Neuronal stem cell (in vitro differentiated cells): ENCODE measurements around the gene TSC22D3.
"Not testable (repeated sequence)": the region's sequence is repeated elsewhere in the genome, so short reads cannot be mapped to it uniquely, and the experiment has no call there.

Source experiments
- DNase-seq: peaks from one replicate; pipeline ENCODE4 v3.0.0-alpha.2; 2013; ENCODE audit warnings: low spot score
- H2AFZ ChIP-seq: one replicate; pipeline ENCODE4 v1.6.1; 2013; ENCODE audit warnings: mild to moderate bottlenecking, low read length, inconsistent platforms
- H2AK5ac ChIP-seq: 2 replicates; pipeline ENCODE4 v1.6.1; 2013; ENCODE audit warnings: low read depth, mild to moderate bottlenecking, inconsistent platforms, low read length, moderate library complexity, mixed read lengths
- H2BK120ac ChIP-seq: 2 replicates; pipeline ENCODE4 v1.6.1; 2013; ENCODE audit warnings: low read depth, mild to moderate bottlenecking, inconsistent platforms, low read length, moderate library complexity, mixed read lengths
- H2BK12ac ChIP-seq: one replicate; pipeline ENCODE4 v1.6.1; 2013; ENCODE audit warnings: low read length, inconsistent platforms
- H2BK15ac ChIP-seq: 2 replicates; pipeline ENCODE4 v1.6.1; 2013; ENCODE audit warnings: mild to moderate bottlenecking, low read length, inconsistent platforms, mixed read lengths
- H2BK5ac ChIP-seq: one replicate; pipeline ENCODE4 v1.6.1; 2013; ENCODE audit warnings: inconsistent platforms, mild to moderate bottlenecking, low read length, moderate library complexity
- H3K14ac ChIP-seq: one replicate; pipeline ENCODE4 v1.6.1; 2013; ENCODE audit warnings: low read length, inconsistent platforms
- H3K18ac ChIP-seq: 2 replicates; pipeline ENCODE4 v1.6.1; 2013; ENCODE audit warnings: low read length, inconsistent platforms
- H3K23ac ChIP-seq: 2 replicates; pipeline ENCODE4 v1.6.1; 2013; ENCODE audit warnings: low read depth, mild to moderate bottlenecking, mixed read lengths, low read length, inconsistent platforms; ENCODE audit not compliant: poor library complexity
- H3K27ac ChIP-seq: replicated peaks from 3 replicates; pipeline ENCODE4 v1.5.1; 2013; ENCODE audit warnings: low read length, inconsistent platforms
- H3K27me3 ChIP-seq, 3 experiments: 2 replicates each; pipeline ENCODE4 v1.6.1; 2013; ENCODE audit warnings: low read length in 3 of 3, mild to moderate bottlenecking in 2 of 3, inconsistent platforms in 1 of 3, low read depth in 1 of 3, mixed read lengths in 1 of 3, moderate library complexity in 1 of 3; ENCODE audit not compliant: control insufficient read depth in 3 of 3, insufficient read depth in 3 of 3
- H3K36me3 ChIP-seq, 2 donors: replicated peaks in 1 of 2; 2 replicates each; pipeline ENCODE4 v1.6.1; 2013; ENCODE audit warnings: low read length in 2 of 2; ENCODE audit not compliant: control insufficient read depth in 2 of 2, insufficient read depth in 2 of 2
- H3K4ac ChIP-seq: 2 replicates; pipeline ENCODE4 v1.6.1; 2013; ENCODE audit warnings: inconsistent platforms, mild to moderate bottlenecking, low read length, moderate library complexity
- H3K4me1 ChIP-seq, 2 donors: 1 replicate in 1 of 2; 2 replicates in 1 of 2; pipeline ENCODE4 v1.6.1; 2013; ENCODE audit warnings: low read length in 2 of 2, low read depth in 1 of 2; ENCODE audit not compliant: control insufficient read depth in 2 of 2, insufficient read depth in 1 of 2
- H3K4me2 ChIP-seq: one replicate; pipeline ENCODE4 v1.6.1; 2013; ENCODE audit warnings: mild to moderate bottlenecking, low read length, inconsistent platforms; ENCODE audit not compliant: insufficient read depth, poor library complexity, severe bottlenecking
- H3K4me3 ChIP-seq, 2 donors: 2 replicates each; pipeline ENCODE4 v1.5.1; 2013; ENCODE audit warnings: low read length in 2 of 2, mild to moderate bottlenecking in 2 of 2, inconsistent platforms in 1 of 2, moderate library complexity in 1 of 2
- H3K79me1 ChIP-seq: one replicate; pipeline ENCODE4 v1.6.1; 2013; ENCODE audit warnings: low read depth, mild to moderate bottlenecking, inconsistent platforms, low read length, moderate library complexity
- H3K9ac ChIP-seq: one replicate; pipeline ENCODE4 v1.6.1; 2013; ENCODE audit warnings: mild to moderate bottlenecking, low read depth, low read length, inconsistent platforms; ENCODE audit not compliant: poor library complexity
- H3K9me3 ChIP-seq, 2 donors: replicated peaks in 1 of 2; 2 replicates each; pipeline versions ENCODE3 to v1.6.1; 2013; ENCODE audit warnings: low read length in 2 of 2, mild to moderate bottlenecking in 2 of 2, inconsistent platforms in 1 of 2, low read depth in 1 of 2, mixed read lengths in 1 of 2, moderate library complexity in 1 of 2; ENCODE audit not compliant: control insufficient read depth in 2 of 2, insufficient read depth in 1 of 2
- H4K8ac ChIP-seq: one replicate; pipeline ENCODE4 v1.6.1; 2013; ENCODE audit warnings: low read depth, mild to moderate bottlenecking, inconsistent platforms, low read length, moderate library complexity
- H4K91ac ChIP-seq: one replicate; pipeline ENCODE4 v1.6.1; 2013; ENCODE audit warnings: low read length, low read depth, mild to moderate bottlenecking, inconsistent platforms; ENCODE audit not compliant: poor library complexity
- WGBS, 2 donors: extraction: QIAGEN DNeasy Blood & Tissue Kit; methylation state at CpG; one replicate each; pipeline ENCODE4 v1.1.7; 2013; ENCODE audit warnings: missing lambda C conversion rate in 2 of 2, mixed read lengths in 1 of 2; ENCODE audit not compliant: insufficient read length in 2 of 2, insufficient replicate concordance in 1 of 2; ENCODE audit errors: extremely low coverage in 2 of 2; 5-methylcytosine and 5-hydroxymethylcytosine counted together

The TSC22D3 gene

GRCh38 chrX:107810053-107810452 lies 34.5 kb upstream of the TSC22D3 start:
- not testable (repeated sequence) for H3K9ac ChIP-seq, H3K9me3 ChIP-seq, H2BK120ac ChIP-seq, H3K23ac ChIP-seq, H2AK5ac ChIP-seq, H3K14ac ChIP-seq, H3K4me2 ChIP-seq, H3K18ac ChIP-seq, H2BK5ac ChIP-seq, H3K4me3 ChIP-seq, H2BK12ac ChIP-seq, H3K27me3 ChIP-seq, H3K4ac ChIP-seq, H4K8ac ChIP-seq, H3K27ac ChIP-seq, H4K91ac ChIP-seq, H3K79me1 ChIP-seq, H3K4me1 ChIP-seq, H2AFZ ChIP-seq, H3K36me3 ChIP-seq, H2BK15ac ChIP-seq, DNase-seq
- no CpG with 5 or more reads among the region's 10 CpGs for WGBS, 2 donors

- Histone ChIP-seq H2BK120ac (no peak overlapping the region), H3K4ac (no peak overlapping the region), H3K27ac (no peak overlapping the region), H2BK15ac (no peak overlapping the region), H3K36me3 (no peaks in the 10 kb centered on the region), H3K23ac (no peak overlapping the region), H3K4me2 (no peak overlapping the region), H2BK5ac (no peak overlapping the region), H3K14ac (no peak overlapping the region), H3K9me3 (peaks cover 0 to 4% of the 10 kb centered on the region in 2 donors), H3K4me1 (no peaks in the 10 kb centered on the region), H3K18ac (no peak overlapping the region), H2BK12ac (no peak overlapping the region), H4K91ac (no peak overlapping the region), H3K79me1 (no peaks in the 10 kb centered on the region), H2AK5ac (no peak overlapping the region), H4K8ac (no peak overlapping the region), H2AFZ (no peak overlapping the region), H3K27me3 (no peaks in the 10 kb centered on the region), H3K9ac (no peak overlapping the region), H3K4me3 (no peak overlapping the region)
- DNase-seq: no peak
- WGBS, 2 donors: 100% methylated on average over 1 of the region's 3 CpGs
Measured at GRCh38 chrX:107805179-107805578, 29.6 kb upstream of the TSC22D3 start.

- Histone ChIP-seq H2AK5ac (no peak overlapping the region), H3K4ac (no peak overlapping the region), H4K8ac (no peak overlapping the region), H3K9ac (no peak overlapping the region), H3K79me1 (no peaks in the 10 kb centered on the region), H2BK12ac (no peak overlapping the region), H3K36me3 (no peaks in the 10 kb centered on the region), H4K91ac (no peak overlapping the region), H2BK15ac (no peak overlapping the region), H3K23ac (no peak overlapping the region), H3K14ac (no peak overlapping the region), H3K4me2 (no peak overlapping the region), H3K9me3 (peaks cover 0 to 4% of the 10 kb centered on the region in 2 donors), H3K27ac (no peak overlapping the region), H2BK120ac (no peak overlapping the region), H3K4me3 (no peak overlapping the region), H2AFZ (no peak overlapping the region), H3K27me3 (no peaks in the 10 kb centered on the region), H2BK5ac (no peak overlapping the region), H3K4me1 (no peaks in the 10 kb centered on the region), H3K18ac (no peak overlapping the region)
- no CpG with 5 or more reads among the region's 1 CpG for WGBS, 2 donors
- no peak for DNase-seq
Measured at GRCh38 chrX:107804427-107804826, 28.8 kb upstream of the TSC22D3 start.

GRCh38 chrX:107787827-107788226 lies 12.2 kb upstream of the TSC22D3 start:
- Histone ChIP-seq H4K91ac (no peak overlapping the region), H3K23ac (no peak overlapping the region), H4K8ac (no peak overlapping the region), H3K4me3 (no peak overlapping the region), H3K27me3 (peaks cover 0 to 18% (median 0%) of the 10 kb centered on the region in 3 experiments), H2AFZ (no peak overlapping the region), H3K9ac (no peak overlapping the region), H3K27ac (no peak overlapping the region), H2BK12ac (no peak overlapping the region), H3K4me2 (no peak overlapping the region), H3K4me1 (no peaks in the 10 kb centered on the region), H2BK5ac (no peak overlapping the region), H3K18ac (no peak overlapping the region), H2BK15ac (no peak overlapping the region), H2BK120ac (no peak overlapping the region), H3K36me3 (no peaks in the 10 kb centered on the region), H3K4ac (no peak overlapping the region), H3K9me3 (no peaks in the 10 kb centered on the region), H2AK5ac (no peak overlapping the region), H3K79me1 (no peaks in the 10 kb centered on the region), H3K14ac (no peak overlapping the region)
- no CpG with 5 or more reads among the region's 1 CpG for WGBS, 2 donors
- no peak for DNase-seq
